GM23338 (cell line): Measurements from ENCODE around the gene GRIK1. TPM values are rescaled to one million over a fixed set of nuclear protein-coding genes. Genes with fewer than 3 reads are reported as not detected.

ENCODE experiments used
- ATAC-seq: fragments of 200-7000 bp; cut with Tn5 transposase; 3 replicates; pipeline ENCODE4 v1.9.1; 2020
- DNase-seq: peaks from one replicate; pipeline ENCODE4 v3.0.0-alpha.2; 2015; ENCODE audit warnings: low spot score
- H2AFZ ChIP-seq: fragments of 200-600 bp; sonication (generic); 2 replicates; pipeline ENCODE4 v1.8.0; 2016; ENCODE audit warnings: antibody characterized with exemption, mild to moderate bottlenecking, moderate library complexity
- H3F3A ChIP-seq: fragments of 200-600 bp; sonication (generic); replicated peaks from 2 replicates; pipeline ENCODE4 v1.8.0; 2017; ENCODE audit warnings: antibody characterized with exemption, mixed run types, low read depth
- H3K27ac ChIP-seq: fragments of 200-600 bp; sonication (generic); 2 replicates; pipeline ENCODE4 v1.6.1; 2016; ENCODE audit warnings: low read depth
- H3K27me3 ChIP-seq: fragments of 200-600 bp; sonication (generic); 2 replicates; pipeline ENCODE4 v1.8.0; 2016; ENCODE audit warnings: mild to moderate bottlenecking, mixed run types, moderate library complexity; ENCODE audit not compliant: insufficient read depth
- H3K36me3 ChIP-seq: fragments of 200-600 bp; sonication (generic); 2 replicates; pipeline ENCODE4 v1.8.0; 2016; ENCODE audit warnings: mild to moderate bottlenecking; ENCODE audit not compliant: insufficient read depth
- H3K4me1 ChIP-seq: fragments of 200-600 bp; sonication (generic); 2 replicates; pipeline ENCODE4 v1.8.0; 2016; ENCODE audit warnings: mild to moderate bottlenecking, moderate library complexity; ENCODE audit not compliant: insufficient read depth
- H3K4me2 ChIP-seq: fragments of 200-600 bp; sonication (generic); 2 replicates; pipeline ENCODE4 v1.7.1; 2017; ENCODE audit warnings: mixed run types
- H3K4me3 ChIP-seq: fragments of 200-600 bp; sonication (generic); 2 replicates; pipeline ENCODE4 v1.6.1; 2016; ENCODE audit warnings: mixed run types
- H3K79me2 ChIP-seq: fragments of 200-600 bp; sonication (generic); replicated peaks from 2 replicates; pipeline ENCODE4 v1.8.0; 2017; ENCODE audit warnings: mild to moderate bottlenecking; ENCODE audit not compliant: insufficient read depth
- H3K9me2 ChIP-seq: fragments of 200-600 bp; sonication (generic); 2 replicates; pipeline ENCODE4 v1.8.0; 2017; ENCODE audit not compliant: insufficient read depth
- H4K20me1 ChIP-seq: fragments of 200-600 bp; sonication (generic); replicated peaks from 2 replicates; pipeline ENCODE4 v1.8.0; 2017; ENCODE audit warnings: mild to moderate bottlenecking; ENCODE audit not compliant: insufficient read depth
- H3K27ac Mint-ChIP-seq: 2 replicates; pipeline ENCODE4 v1.8.0; 2020; ENCODE audit warnings: inconsistent platforms, mild to moderate bottlenecking, moderate library complexity, mixed read lengths
- H3K27me3 Mint-ChIP-seq: 3 replicates; pipeline ENCODE4 v1.8.0; 2022; ENCODE audit warnings: low read depth, mild to moderate bottlenecking, moderate library complexity, mixed read lengths, inconsistent platforms; ENCODE audit not compliant: insufficient read depth, poor library complexity
- H3K36me3 Mint-ChIP-seq: 3 replicates; pipeline ENCODE4 v1.8.0; 2021; ENCODE audit warnings: low read depth, mild to moderate bottlenecking, inconsistent platforms, moderate library complexity, mixed read lengths
- H3K4me1 Mint-ChIP-seq: 3 replicates; pipeline ENCODE4 v1.8.0; 2020; ENCODE audit warnings: mild to moderate bottlenecking, inconsistent platforms, mixed read lengths
- H3K4me3 Mint-ChIP-seq: 3 replicates; pipeline ENCODE4 v1.8.0; 2021; ENCODE audit warnings: moderate library complexity, mild to moderate bottlenecking, inconsistent platforms, mixed read lengths
- H3K9me3 Mint-ChIP-seq: 3 replicates; pipeline ENCODE4 v1.8.0; 2020; ENCODE audit warnings: moderate library complexity, mild to moderate bottlenecking, inconsistent platforms, mixed read lengths
- CREB1 ChIP-seq: fragments of 250-450 bp; sonication (Bioruptor Pico); IDR thresholded peaks from 2 replicates; pipeline ENCODE4 v1.5.0; 2020; ENCODE audit warnings: low read depth, mild to moderate bottlenecking, moderate library complexity
- EZH2 ChIP-seq: fragments of 200-600 bp; sonication (generic); IDR thresholded peaks from one replicate; pipeline ENCODE4 v1.8.0; 2017; ENCODE audit warnings: antibody characterized with exemption, mild to moderate bottlenecking, low read depth; ENCODE audit not compliant: unreplicated experiment
- EZH2phosphoT487 ChIP-seq: fragments of 200-600 bp; sonication (generic); IDR thresholded peaks from one replicate; pipeline ENCODE4 v1.8.1; 2018; ENCODE audit warnings: antibody characterized with exemption; ENCODE audit not compliant: unreplicated experiment
- JUNB ChIP-seq: IDR thresholded peaks from one replicate; pipeline ENCODE4 v1.6.1; 2016; ENCODE audit warnings: antibody characterized with exemption; ENCODE audit not compliant: unreplicated experiment
- NANOG ChIP-seq: IDR thresholded peaks from 2 replicates; pipeline ENCODE4 v1.6.1; 2016; ENCODE audit warnings: antibody characterized with exemption, borderline replicate concordance
- POLR2AphosphoS5 ChIP-seq: IDR thresholded peaks from 2 replicates; pipeline ENCODE4 v1.6.1; 2016; ENCODE audit warnings: antibody characterized with exemption, low read depth
- REST ChIP-seq: IDR thresholded peaks from one replicate; pipeline ENCODE4 v1.6.1; 2018; ENCODE audit warnings: antibody characterized with exemption; ENCODE audit not compliant: unreplicated experiment
- STAT1 ChIP-seq: IDR thresholded peaks from one replicate; pipeline ENCODE4 v1.6.1; 2016; ENCODE audit warnings: antibody characterized with exemption; ENCODE audit not compliant: unreplicated experiment
- ZNF114 ChIP-seq: fragments of 250-450 bp; sonication (Bioruptor Pico); IDR thresholded peaks from 2 replicates; pipeline ENCODE4 v1.5.0; 2020; ENCODE audit warnings: mild to moderate bottlenecking, moderate library complexity
- ZNF331 ChIP-seq: fragments of 250-450 bp; sonication (Bioruptor Pico); IDR thresholded peaks from 2 replicates; pipeline ENCODE4 v1.5.0; 2020; ENCODE audit warnings: low read depth, mild to moderate bottlenecking, moderate library complexity
- ZNF462 ChIP-seq: fragments of 250-450 bp; sonication (Bioruptor Pico); IDR thresholded peaks from 2 replicates; pipeline ENCODE4 v1.5.0; 2020; ENCODE audit warnings: mild to moderate bottlenecking, moderate library complexity
- polyA plus RNA-seq: library from polyadenylated mRNA; unstranded; fragments of >200 nt; fragmentation: Nextera tagmentation; extraction: Ambion mirVana; gene quantifications from 2 replicates; pipeline ENCODE4 v1.2.1, GENCODE V29; 2016
- total RNA-seq: library from RNA; depleted of rRNA; stranded (reverse); fragments of >200 nt; shearing (Covaris generic); gene quantifications from 2 replicates; pipeline ENCODE4 v1.2.3, GENCODE V29; 2014
- TF ChIP-seq, protein P1 (sequence below): IDR thresholded peaks from 2 replicates; pipeline ENCODE4 v1.6.1; 2016; ENCODE audit warnings: antibody characterized with exemption
- TF ChIP-seq, protein P2 (sequence below), 2 experiments: fragments of 200-600 bp in 1 of 2; sonication (generic) in 1 of 2; conservative IDR thresholded peaks; 2 replicates each; pipeline versions ENCODE4 v1.5.1 to v1.6.1; 2016 to 2017; ENCODE audit warnings: antibody characterized with exemption in 2 of 2, low read depth in 2 of 2, mild to moderate bottlenecking in 2 of 2, moderate library complexity in 1 of 2

Gene GRIK1
- total and polyA plus RNA-seq, 2 experiments from 2014 or later = 0.18 to 0.42 TPM

DNA sequence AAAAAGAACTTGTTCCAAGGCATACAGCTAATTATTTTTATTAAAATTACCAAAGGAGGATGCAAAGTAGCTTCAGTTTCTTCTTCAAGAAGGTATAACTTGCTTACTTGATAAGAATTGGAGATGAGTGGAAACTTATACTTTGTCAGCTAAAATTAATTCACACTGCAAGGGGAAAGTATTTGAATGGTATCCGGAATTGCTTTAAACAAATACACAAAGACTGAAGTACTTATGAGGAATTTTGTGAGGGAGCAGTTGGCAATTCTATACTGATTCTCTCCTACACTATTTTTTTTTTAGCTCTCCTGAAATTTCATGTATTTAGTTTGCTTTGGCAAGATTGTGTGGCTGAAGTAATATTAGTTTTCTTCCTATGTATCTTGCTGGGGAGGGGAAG is 39.2 kb upstream of the GRIK1 start:
- peaks cover 3% of the 10 kb centered on the region; the same call in 1 of the 2 replicates for H3K4me1 ChIP-seq
- no peak overlapping the region for H3K4me3 ChIP-seq
- H3K27ac Mint-ChIP-seq = no peak overlapping the region
- no peak overlapping the region for H3K4me3 Mint-ChIP-seq
- no peaks in the 10 kb centered on the region for H3K27me3 Mint-ChIP-seq
- H3K36me3 Mint-ChIP-seq = no peaks in the 10 kb centered on the region
- H3K79me2 ChIP-seq = no peaks in the 10 kb centered on the region
- H3K27ac ChIP-seq = no peak overlapping the region
- DNase-seq (no peak), ATAC-seq (no peak)
- H3K9me3 Mint-ChIP-seq = no peaks in the 10 kb centered on the region
- H3K36me3 ChIP-seq = no peaks in the 10 kb centered on the region
- H4K20me1 ChIP-seq = no peaks in the 10 kb centered on the region
- H3K9me2 ChIP-seq = no peaks in the 10 kb centered on the region
- no peak overlapping the region for H3K4me2 ChIP-seq
- no peaks in the 10 kb centered on the region; the same call in 2 of the 3 replicates for H3K4me1 Mint-ChIP-seq
- TF ChIP-seq EZH2 (no peak), ZNF114 (CRISPR knock-in tag) (no peak), CREB1 (CRISPR knock-in tag) (no peak), REST (no peak), ZNF331 (CRISPR knock-in tag) (no peak), STAT1 (no peak), POLR2AphosphoS5 (no peak), ZNF462 (no peak), NANOG (no peak), EZH2phosphoT487 (no peak), JUNB (no peak)
- TF ChIP-seq, protein P1, sequence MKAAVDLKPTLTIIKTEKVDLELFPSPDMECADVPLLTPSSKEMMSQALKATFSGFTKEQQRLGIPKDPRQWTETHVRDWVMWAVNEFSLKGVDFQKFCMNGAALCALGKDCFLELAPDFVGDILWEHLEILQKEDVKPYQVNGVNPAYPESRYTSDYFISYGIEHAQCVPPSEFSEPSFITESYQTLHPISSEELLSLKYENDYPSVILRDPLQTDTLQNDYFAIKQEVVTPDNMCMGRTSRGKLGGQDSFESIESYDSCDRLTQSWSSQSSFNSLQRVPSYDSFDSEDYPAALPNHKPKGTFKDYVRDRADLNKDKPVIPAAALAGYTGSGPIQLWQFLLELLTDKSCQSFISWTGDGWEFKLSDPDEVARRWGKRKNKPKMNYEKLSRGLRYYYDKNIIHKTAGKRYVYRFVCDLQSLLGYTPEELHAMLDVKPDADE = no peak
- TF ChIP-seq, protein P2, sequence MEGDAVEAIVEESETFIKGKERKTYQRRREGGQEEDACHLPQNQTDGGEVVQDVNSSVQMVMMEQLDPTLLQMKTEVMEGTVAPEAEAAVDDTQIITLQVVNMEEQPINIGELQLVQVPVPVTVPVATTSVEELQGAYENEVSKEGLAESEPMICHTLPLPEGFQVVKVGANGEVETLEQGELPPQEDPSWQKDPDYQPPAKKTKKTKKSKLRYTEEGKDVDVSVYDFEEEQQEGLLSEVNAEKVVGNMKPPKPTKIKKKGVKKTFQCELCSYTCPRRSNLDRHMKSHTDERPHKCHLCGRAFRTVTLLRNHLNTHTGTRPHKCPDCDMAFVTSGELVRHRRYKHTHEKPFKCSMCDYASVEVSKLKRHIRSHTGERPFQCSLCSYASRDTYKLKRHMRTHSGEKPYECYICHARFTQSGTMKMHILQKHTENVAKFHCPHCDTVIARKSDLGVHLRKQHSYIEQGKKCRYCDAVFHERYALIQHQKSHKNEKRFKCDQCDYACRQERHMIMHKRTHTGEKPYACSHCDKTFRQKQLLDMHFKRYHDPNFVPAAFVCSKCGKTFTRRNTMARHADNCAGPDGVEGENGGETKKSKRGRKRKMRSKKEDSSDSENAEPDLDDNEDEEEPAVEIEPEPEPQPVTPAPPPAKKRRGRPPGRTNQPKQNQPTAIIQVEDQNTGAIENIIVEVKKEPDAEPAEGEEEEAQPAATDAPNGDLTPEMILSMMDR (conservative IDR thresholded peaks at IDR 0.05; ENCODE audit: low read depth in 2 of 2) = no peak
- H3F3A ChIP-seq = no peaks in the 10 kb centered on the region
- no peaks in the 10 kb centered on the region for H3K27me3 ChIP-seq
- no peak overlapping the region for H2AFZ ChIP-seq
